ENCODE results near the gene DSPP.

DSPP gene

DNA sequence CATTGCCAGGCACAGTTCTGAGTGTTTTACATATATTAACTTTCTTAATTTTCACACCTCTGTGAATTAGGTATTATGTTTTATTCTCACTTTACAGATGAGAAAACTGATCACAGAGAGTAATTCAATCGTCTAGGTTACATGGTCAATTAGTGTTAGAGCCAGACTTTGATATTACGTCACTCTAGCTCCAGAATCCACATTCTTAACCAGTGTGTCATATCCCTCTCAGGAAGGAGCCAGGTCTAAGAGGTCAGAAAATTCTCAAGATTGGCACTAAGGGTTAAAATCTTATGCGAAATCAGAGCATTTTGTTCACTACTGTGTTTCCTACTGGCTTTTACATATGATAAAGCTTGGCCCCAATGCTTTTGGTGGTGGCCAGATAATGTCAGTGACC is 49.2 kb downstream of the DSPP start:
- no peaks in the 10 kb centered on the region for H3K9me2 ChIP-seq (replicated peaks; ENCODE audit: control insufficient read depth, low read length)
- H3K79me2 ChIP-seq (ENCODE audit: control insufficient read depth, low read length) = no peaks in the 10 kb centered on the region
- H3F3A ChIP-seq (ENCODE audit: control insufficient read depth, insufficient read depth) = no peaks in the 10 kb centered on the region
- H3K36me3 ChIP-seq (ENCODE audit: control insufficient read depth, low read length) = no peaks in the 10 kb centered on the region
- 0 out of 2 replicates have a peak, but pooled peaks cover 3% of the 10 kb centered on the region for H3K27me3 ChIP-seq (ENCODE audit: control insufficient read depth, low read length)
- no peak overlapping the region for H3K27ac ChIP-seq (ENCODE audit: low read depth, low read length)
- H3K4me3 ChIP-seq (ENCODE audit: low read length) = no peak overlapping the region
- no peak overlapping the region for H3K4me2 ChIP-seq (ENCODE audit: low read length)
- H3K4me1 ChIP-seq (ENCODE audit: control insufficient read depth, low read length) = no peaks in the 10 kb centered on the region
- TF ChIP-seq, protein P1, sequence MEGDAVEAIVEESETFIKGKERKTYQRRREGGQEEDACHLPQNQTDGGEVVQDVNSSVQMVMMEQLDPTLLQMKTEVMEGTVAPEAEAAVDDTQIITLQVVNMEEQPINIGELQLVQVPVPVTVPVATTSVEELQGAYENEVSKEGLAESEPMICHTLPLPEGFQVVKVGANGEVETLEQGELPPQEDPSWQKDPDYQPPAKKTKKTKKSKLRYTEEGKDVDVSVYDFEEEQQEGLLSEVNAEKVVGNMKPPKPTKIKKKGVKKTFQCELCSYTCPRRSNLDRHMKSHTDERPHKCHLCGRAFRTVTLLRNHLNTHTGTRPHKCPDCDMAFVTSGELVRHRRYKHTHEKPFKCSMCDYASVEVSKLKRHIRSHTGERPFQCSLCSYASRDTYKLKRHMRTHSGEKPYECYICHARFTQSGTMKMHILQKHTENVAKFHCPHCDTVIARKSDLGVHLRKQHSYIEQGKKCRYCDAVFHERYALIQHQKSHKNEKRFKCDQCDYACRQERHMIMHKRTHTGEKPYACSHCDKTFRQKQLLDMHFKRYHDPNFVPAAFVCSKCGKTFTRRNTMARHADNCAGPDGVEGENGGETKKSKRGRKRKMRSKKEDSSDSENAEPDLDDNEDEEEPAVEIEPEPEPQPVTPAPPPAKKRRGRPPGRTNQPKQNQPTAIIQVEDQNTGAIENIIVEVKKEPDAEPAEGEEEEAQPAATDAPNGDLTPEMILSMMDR (IDR thresholded peaks at IDR 0.05; ENCODE audit: low read depth, low read length, poor library complexity, severe bottlenecking) = no peak
- TF ChIP-seq EZH2phosphoT487 (IDR thresholded peaks at IDR 0.05; ENCODE audit: borderline replicate concordance, low read length) = no peak
- H4K20me1 ChIP-seq (ENCODE audit: control insufficient read depth, insufficient read depth, low read depth, low read length) = no peaks in the 10 kb centered on the region
- no peaks in the 10 kb centered on the region for H3K9me3 ChIP-seq (ENCODE audit: control insufficient read depth, insufficient read depth, low read length)

- H3F3A ChIP-seq (ENCODE audit: control insufficient read depth, insufficient read depth) = no peaks in the 10 kb centered on the region
- H3K9me2 ChIP-seq (replicated peaks; ENCODE audit: control insufficient read depth, low read length) = no peaks in the 10 kb centered on the region
- no peak overlapping the region for H3K27ac ChIP-seq (ENCODE audit: low read depth, low read length)
- no peaks in the 10 kb centered on the region for H3K36me3 ChIP-seq (ENCODE audit: control insufficient read depth, low read length)
- no peak overlapping the region for H3K4me3 ChIP-seq (ENCODE audit: low read length)
- H4K20me1 ChIP-seq (ENCODE audit: control insufficient read depth, insufficient read depth, low read depth, low read length) = no peaks in the 10 kb centered on the region
- no peak overlapping the region for H3K4me2 ChIP-seq (ENCODE audit: low read length)
- no peak for TF ChIP-seq EZH2phosphoT487 (IDR thresholded peaks at IDR 0.05; ENCODE audit: borderline replicate concordance, low read length)
- TF ChIP-seq, protein P1 (IDR thresholded peaks at IDR 0.05; ENCODE audit: low read depth, low read length, poor library complexity, severe bottlenecking) = no peak
- H3K27me3 ChIP-seq (ENCODE audit: control insufficient read depth, low read length) = 0 out of 2 replicates have a peak, but pooled peaks cover 3% of the 10 kb centered on the region
- H3K4me1 ChIP-seq (ENCODE audit: control insufficient read depth, low read length) = no peaks in the 10 kb centered on the region
- no peaks in the 10 kb centered on the region for H3K79me2 ChIP-seq (ENCODE audit: control insufficient read depth, low read length)
- H3K9me3 ChIP-seq (ENCODE audit: control insufficient read depth, insufficient read depth, low read length) = no peaks in the 10 kb centered on the region
These were observed 51.1 kb downstream of the DSPP start for GRCh38 chr4:87659247-87659931.

GRCh38 chr4:87662871-87663270 is 54.5 kb downstream of the DSPP start:
- H3K36me3 ChIP-seq (ENCODE audit: control insufficient read depth, low read length) = no peaks in the 10 kb centered on the region
- no peak overlapping the region for H3K4me2 ChIP-seq (ENCODE audit: low read length)
- H3K79me2 ChIP-seq (ENCODE audit: control insufficient read depth, low read length) = no peaks in the 10 kb centered on the region
- no peaks in the 10 kb centered on the region for H3F3A ChIP-seq (ENCODE audit: control insufficient read depth, insufficient read depth)
- no peak overlapping the region for H3K27ac ChIP-seq (ENCODE audit: low read depth, low read length)
- H3K4me1 ChIP-seq (ENCODE audit: control insufficient read depth, low read length) = no peaks in the 10 kb centered on the region
- no peak overlapping the region for H3K4me3 ChIP-seq (ENCODE audit: low read length)
- H3K9me3 ChIP-seq (ENCODE audit: control insufficient read depth, insufficient read depth, low read length) = no peaks in the 10 kb centered on the region
- TF ChIP-seq EZH2phosphoT487 (IDR thresholded peaks at IDR 0.05; ENCODE audit: borderline replicate concordance, low read length) = no peak
- TF ChIP-seq, protein P1 (IDR thresholded peaks at IDR 0.05; ENCODE audit: low read depth, low read length, poor library complexity, severe bottlenecking) = no peak
- no peaks in the 10 kb centered on the region for H4K20me1 ChIP-seq (ENCODE audit: control insufficient read depth, insufficient read depth, low read depth, low read length)
- no peaks in the 10 kb centered on the region for H3K9me2 ChIP-seq (replicated peaks; ENCODE audit: control insufficient read depth, low read length)
- H3K27me3 ChIP-seq (ENCODE audit: control insufficient read depth, low read length) = no peaks in the 10 kb centered on the region

All from DOHH2 (cell line).